ENCODE results near the gene VN1R4. TPM values are rescaled to one million over a fixed set of nuclear protein-coding genes. Genes with fewer than 3 reads are reported as not detected.
"Not testable (repeated sequence)": the region's sequence is repeated elsewhere in the genome, so short reads cannot be mapped to it uniquely, and the experiment has no call there.

The VN1R4 gene
- total RNA-seq = not detected

DNA sequence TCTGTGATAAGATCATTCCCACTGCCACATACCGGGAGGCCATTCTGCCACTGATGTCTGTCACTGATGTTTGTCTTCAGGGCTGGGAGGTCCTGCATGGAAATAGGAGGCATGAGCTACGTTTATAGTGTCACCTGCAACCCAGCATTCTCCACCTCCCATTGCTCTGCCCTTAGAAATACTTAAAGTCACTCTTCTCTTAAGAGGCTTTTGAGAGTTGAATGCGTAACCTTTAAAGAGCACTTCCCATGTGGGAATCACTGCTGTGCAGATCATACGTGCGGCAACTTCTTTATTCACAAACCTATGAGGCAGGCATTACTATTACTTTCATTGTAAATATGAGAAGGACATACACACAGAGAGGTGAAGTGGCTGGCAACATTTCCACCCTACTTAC is at the start of gene VN1R4:
Gene VN1R4 (minus strand): TSS at position 101 of the 400 bp plus-strand sequence. CDS start 58 bp downstream, at position 43.
- H3K4me3 Mint-ChIP-seq; intact Hi-C loops (cut with micrococcal nuclease); DNase-seq; H3K4me1 Mint-ChIP-seq (ENCODE audit: low read depth); ATAC-seq; POLR2A ChIA-PET; H3K27ac Mint-ChIP-seq; H3K27me3 Mint-ChIP-seq; CTCF ChIA-PET; H3K36me3 Mint-ChIP-seq (ENCODE audit: low read depth): not testable (repeated sequence)
- H3K9me3 Mint-ChIP-seq = peaks cover 31% of the 10 kb centered on the region

GRCh38 chr19:53311897-53312296 is 44.4 kb upstream of the VN1R4 start:
- H3K9me3 Mint-ChIP-seq = peaks cover 14% of the 10 kb centered on the region

GRCh38 chr19:53311044-53311443 is 43.5 kb upstream of the VN1R4 start:
- Mint-ChIP-seq H3K27ac (no peak overlapping the region), H3K9me3 (peaks cover 14% of the 10 kb centered on the region), H3K36me3 (ENCODE audit: low read depth) (peaks cover 2% of the 10 kb centered on the region), H3K27me3 (peaks cover 34% of the 10 kb centered on the region), H3K4me1 (ENCODE audit: low read depth) (no peaks in the 10 kb centered on the region), H3K4me3 (no peak overlapping the region)
- DNase-seq (no peak), ATAC-seq (no peak)
- TF ChIP-seq, protein P1, sequence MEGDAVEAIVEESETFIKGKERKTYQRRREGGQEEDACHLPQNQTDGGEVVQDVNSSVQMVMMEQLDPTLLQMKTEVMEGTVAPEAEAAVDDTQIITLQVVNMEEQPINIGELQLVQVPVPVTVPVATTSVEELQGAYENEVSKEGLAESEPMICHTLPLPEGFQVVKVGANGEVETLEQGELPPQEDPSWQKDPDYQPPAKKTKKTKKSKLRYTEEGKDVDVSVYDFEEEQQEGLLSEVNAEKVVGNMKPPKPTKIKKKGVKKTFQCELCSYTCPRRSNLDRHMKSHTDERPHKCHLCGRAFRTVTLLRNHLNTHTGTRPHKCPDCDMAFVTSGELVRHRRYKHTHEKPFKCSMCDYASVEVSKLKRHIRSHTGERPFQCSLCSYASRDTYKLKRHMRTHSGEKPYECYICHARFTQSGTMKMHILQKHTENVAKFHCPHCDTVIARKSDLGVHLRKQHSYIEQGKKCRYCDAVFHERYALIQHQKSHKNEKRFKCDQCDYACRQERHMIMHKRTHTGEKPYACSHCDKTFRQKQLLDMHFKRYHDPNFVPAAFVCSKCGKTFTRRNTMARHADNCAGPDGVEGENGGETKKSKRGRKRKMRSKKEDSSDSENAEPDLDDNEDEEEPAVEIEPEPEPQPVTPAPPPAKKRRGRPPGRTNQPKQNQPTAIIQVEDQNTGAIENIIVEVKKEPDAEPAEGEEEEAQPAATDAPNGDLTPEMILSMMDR (IDR thresholded peaks at IDR 0.05) = no peak
- CTCF ChIA-PET = no interaction called here
- POLR2A ChIA-PET = interaction anchor here (0.7 kb wide), 1 partner anchor 553 kb away, joined by 3 read pairs; no protein-coding TSS in a partner anchor
- intact Hi-C loops (cut with micrococcal nuclease) = no loop called here

More at GRCh38 chr19:53311897-53312296, 44.4 kb upstream of the VN1R4 start:
- H3K4me3 Mint-ChIP-seq = no peak overlapping the region
- H3K27ac Mint-ChIP-seq = no peak overlapping the region
- peaks cover 36% of the 10 kb centered on the region for H3K27me3 Mint-ChIP-seq
- intact Hi-C loops (cut with micrococcal nuclease) = no loop called here
- TF ChIP-seq, protein P1 (IDR thresholded peaks at IDR 0.05) = no peak
- no peak for ATAC-seq
- no peaks in the 10 kb centered on the region for H3K4me1 Mint-ChIP-seq (ENCODE audit: low read depth)
- no peak for DNase-seq
- ChIA-PET CTCF (no interaction called here), POLR2A (no interaction called here)
- H3K36me3 Mint-ChIP-seq (ENCODE audit: low read depth) = peaks cover 2% of the 10 kb centered on the region

DNA sequence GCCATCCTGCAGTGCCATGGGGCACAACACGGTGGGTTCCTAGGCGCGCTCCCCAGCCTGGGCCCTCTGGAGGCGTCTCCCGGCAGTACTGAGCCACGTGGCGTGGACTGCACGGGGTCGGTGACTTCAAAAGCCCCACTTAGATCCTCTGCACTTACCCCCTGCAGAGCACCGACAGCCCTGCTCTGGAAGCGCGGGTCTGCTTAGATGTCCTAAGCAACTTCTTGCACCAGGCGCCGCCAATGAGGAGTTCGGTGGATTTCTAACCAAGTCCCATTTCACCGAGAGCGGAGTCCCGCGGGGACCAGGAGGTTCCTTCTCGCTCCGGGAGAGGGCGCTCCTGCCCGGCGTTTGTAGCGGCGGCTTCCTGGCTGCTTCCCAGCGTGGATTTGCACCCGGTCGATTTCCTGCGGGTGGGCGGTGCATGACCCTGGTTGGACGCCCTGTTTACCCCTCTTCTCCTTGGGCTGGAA is 40.9 kb upstream of the VN1R4 start:
- Mint-ChIP-seq H3K4me3 (no peak overlapping the region), H3K4me1 (ENCODE audit: low read depth) (no peaks in the 10 kb centered on the region), H3K27ac (no peak overlapping the region), H3K9me3 (peaks cover 10% of the 10 kb centered on the region), H3K27me3 (peaks cover 29% of the 10 kb centered on the region), H3K36me3 (ENCODE audit: low read depth) (peaks cover 2% of the 10 kb centered on the region)
- ChIA-PET POLR2A (no interaction called here), CTCF (interaction anchor here (1.1 kb wide), 1 partner anchor 49 kb away, joined by 3 read pairs; no protein-coding TSS in a partner anchor)
- TF ChIP-seq, protein P1 (IDR thresholded peaks at IDR 0.05) = peak; percentile 68
- peak; percentile 37 for ATAC-seq
- DNase-seq = peak; percentile 34
- intact Hi-C loops (cut with micrococcal nuclease) = no loop called here

DNA sequence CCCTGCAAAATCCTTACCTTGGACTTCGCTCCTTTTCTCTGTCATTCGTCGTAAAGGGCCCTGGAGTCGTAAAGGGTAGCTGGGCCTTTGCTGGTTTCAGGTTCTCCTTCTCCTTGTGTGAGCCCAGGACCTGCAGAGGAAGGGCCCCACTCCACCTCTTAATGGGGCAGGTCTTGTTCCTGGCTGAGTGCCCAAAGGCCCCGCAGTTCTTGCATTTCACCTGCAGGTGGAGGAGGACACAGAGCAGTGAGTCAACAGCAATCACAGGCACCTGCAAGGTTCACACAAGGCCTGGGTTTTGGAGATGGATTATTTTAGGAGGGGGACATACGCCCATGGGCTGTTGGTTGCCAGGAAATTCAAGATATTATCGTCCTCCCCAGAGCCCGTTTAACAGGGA is 33.8 kb upstream of the VN1R4 start:
- CTCF ChIA-PET; H3K36me3 Mint-ChIP-seq (ENCODE audit: low read depth); POLR2A ChIA-PET; H3K9me3 Mint-ChIP-seq; intact Hi-C loops (cut with micrococcal nuclease); H3K27ac Mint-ChIP-seq; ATAC-seq; H3K27me3 Mint-ChIP-seq; H3K4me1 Mint-ChIP-seq (ENCODE audit: low read depth); H3K4me3 Mint-ChIP-seq: not testable (repeated sequence)
- peak; percentile 11 for DNase-seq

- ChIA-PET CTCF (no interaction called here), POLR2A (no interaction called here)
- Mint-ChIP-seq H3K9me3 (peaks cover 36% of the 10 kb centered on the region), H3K27ac (peak overlapping the region; percentile 42), H3K27me3 (no peaks in the 10 kb centered on the region), H3K4me1 (ENCODE audit: low read depth) (no peaks in the 10 kb centered on the region), H3K4me3 (no peak overlapping the region), H3K36me3 (ENCODE audit: low read depth) (peaks cover 6% of the 10 kb centered on the region)
- ATAC-seq = no peak
- intact Hi-C loops (cut with micrococcal nuclease) = no loop called here
- TF ChIP-seq, protein P1 (IDR thresholded peaks at IDR 0.05) = no peak
- DNase-seq = no peak
Observed at GRCh38 chr19:53294786-53295441, 27.4 kb upstream of the VN1R4 start.

All from activated CD8-positive, alpha-beta T cell treated with anti-CD3 and anti-CD28 coated beads for 36 hours (primary cell).